ENCODE measurements around the gene NKIRAS2.

NKIRAS2 gene

GRCh38 chr17:42053731-42054500 lies 34.0 kb downstream of the NKIRAS2 start:
- Histone ChIP-seq H3K27me3 (replicated peaks; ENCODE audit: control insufficient read depth, insufficient read depth, low read length, poor library complexity, severe bottlenecking) (peaks cover 22% of the 10 kb centered on the region), H3K4me3 (ENCODE audit: insufficient read depth, low read depth, low read length, poor library complexity, severe bottlenecking) (no peak overlapping the region), H3K36me3 (ENCODE audit: control insufficient read depth, insufficient read depth, low read length) (no peaks in the 10 kb centered on the region), H3K4me1 (ENCODE audit: control insufficient read depth, insufficient read depth, low read length, poor library complexity, severe bottlenecking) (peaks cover 4% of the 10 kb centered on the region), H3K9me3 (ENCODE audit: control insufficient read depth, low read length) (no peaks in the 10 kb centered on the region), H3K27ac (ENCODE audit: insufficient read depth, low read length, poor library complexity, severe bottlenecking) (no peak overlapping the region)
- DNase-seq = no peak

- no peaks in the 10 kb centered on the region for H3K36me3 ChIP-seq (ENCODE audit: control insufficient read depth, insufficient read depth, low read length)
- DNase-seq = no peak
- peaks cover 22% of the 10 kb centered on the region for H3K27me3 ChIP-seq (replicated peaks; ENCODE audit: control insufficient read depth, insufficient read depth, low read length, poor library complexity, severe bottlenecking)
Observed at GRCh38 chr17:42055027-42055426, 35.1 kb downstream of the NKIRAS2 start.

GRCh38 chr17:42055496-42055895 lies 35.6 kb downstream of the NKIRAS2 start:
- H3K9me3 ChIP-seq (ENCODE audit: control insufficient read depth, low read length) = no peaks in the 10 kb centered on the region
- no peaks in the 10 kb centered on the region for H3K36me3 ChIP-seq (ENCODE audit: control insufficient read depth, insufficient read depth, low read length)
- H3K27ac ChIP-seq (ENCODE audit: insufficient read depth, low read length, poor library complexity, severe bottlenecking) = no peak overlapping the region
- no peak for DNase-seq
- no peaks in the 10 kb centered on the region for H3K4me1 ChIP-seq (ENCODE audit: control insufficient read depth, insufficient read depth, low read length, poor library complexity, severe bottlenecking)
- H3K27me3 ChIP-seq (replicated peaks; ENCODE audit: control insufficient read depth, insufficient read depth, low read length, poor library complexity, severe bottlenecking) = peaks cover 22% of the 10 kb centered on the region
- H3K4me3 ChIP-seq (ENCODE audit: insufficient read depth, low read depth, low read length, poor library complexity, severe bottlenecking) = no peak overlapping the region

More at GRCh38 chr17:42055027-42055426, 35.1 kb downstream of the NKIRAS2 start:
- Histone ChIP-seq H3K9me3 (ENCODE audit: control insufficient read depth, low read length) (no peaks in the 10 kb centered on the region), H3K4me3 (ENCODE audit: insufficient read depth, low read depth, low read length, poor library complexity, severe bottlenecking) (no peak overlapping the region), H3K27ac (ENCODE audit: insufficient read depth, low read length, poor library complexity, severe bottlenecking) (no peak overlapping the region), H3K4me1 (ENCODE audit: control insufficient read depth, insufficient read depth, low read length, poor library complexity, severe bottlenecking) (peaks cover 1% of the 10 kb centered on the region)

GRCh38 chr17:42056635-42057034 lies 36.7 kb downstream of the NKIRAS2 start:
- Histone ChIP-seq H3K27me3 (replicated peaks; ENCODE audit: control insufficient read depth, insufficient read depth, low read length, poor library complexity, severe bottlenecking) (peaks cover 22% of the 10 kb centered on the region), H3K4me3 (ENCODE audit: insufficient read depth, low read depth, low read length, poor library complexity, severe bottlenecking) (no peak overlapping the region), H3K4me1 (ENCODE audit: control insufficient read depth, insufficient read depth, low read length, poor library complexity, severe bottlenecking) (no peaks in the 10 kb centered on the region), H3K9me3 (ENCODE audit: control insufficient read depth, low read length) (no peaks in the 10 kb centered on the region), H3K36me3 (ENCODE audit: control insufficient read depth, insufficient read depth, low read length) (no peaks in the 10 kb centered on the region), H3K27ac (ENCODE audit: insufficient read depth, low read length, poor library complexity, severe bottlenecking) (no peak overlapping the region)
- no peak for DNase-seq

GRCh38 chr17:42058063-42058462 lies 38.2 kb downstream of the NKIRAS2 start:
- no peak overlapping the region for H3K27ac ChIP-seq (ENCODE audit: insufficient read depth, low read length, poor library complexity, severe bottlenecking)
- no peak for DNase-seq
- H3K36me3 ChIP-seq (ENCODE audit: control insufficient read depth, insufficient read depth, low read length) = no peaks in the 10 kb centered on the region
- no peaks in the 10 kb centered on the region for H3K9me3 ChIP-seq (ENCODE audit: control insufficient read depth, low read length)
- no peaks in the 10 kb centered on the region for H3K4me1 ChIP-seq (ENCODE audit: control insufficient read depth, insufficient read depth, low read length, poor library complexity, severe bottlenecking)
- H3K27me3 ChIP-seq (replicated peaks; ENCODE audit: control insufficient read depth, insufficient read depth, low read length, poor library complexity, severe bottlenecking) = peaks cover 21% of the 10 kb centered on the region
- H3K4me3 ChIP-seq (ENCODE audit: insufficient read depth, low read depth, low read length, poor library complexity, severe bottlenecking) = no peak overlapping the region

- DNase-seq = no peak
- Histone ChIP-seq H3K27ac (ENCODE audit: insufficient read depth, low read length, poor library complexity, severe bottlenecking) (no peak overlapping the region), H3K27me3 (replicated peaks; ENCODE audit: control insufficient read depth, insufficient read depth, low read length, poor library complexity, severe bottlenecking) (peaks cover 14% of the 10 kb centered on the region), H3K36me3 (ENCODE audit: control insufficient read depth, insufficient read depth, low read length) (no peaks in the 10 kb centered on the region), H3K9me3 (ENCODE audit: control insufficient read depth, low read length) (no peaks in the 10 kb centered on the region), H3K4me3 (ENCODE audit: insufficient read depth, low read depth, low read length, poor library complexity, severe bottlenecking) (no peak overlapping the region), H3K4me1 (ENCODE audit: control insufficient read depth, insufficient read depth, low read length, poor library complexity, severe bottlenecking) (no peaks in the 10 kb centered on the region)
Observed at GRCh38 chr17:42059815-42060214, 39.9 kb downstream of the NKIRAS2 start.

GRCh38 chr17:42060231-42060630 lies 40.3 kb downstream of the NKIRAS2 start:
- Histone ChIP-seq H3K4me1 (ENCODE audit: control insufficient read depth, insufficient read depth, low read length, poor library complexity, severe bottlenecking) (no peaks in the 10 kb centered on the region), H3K27me3 (replicated peaks; ENCODE audit: control insufficient read depth, insufficient read depth, low read length, poor library complexity, severe bottlenecking) (peaks cover 14% of the 10 kb centered on the region), H3K27ac (ENCODE audit: insufficient read depth, low read length, poor library complexity, severe bottlenecking) (no peak overlapping the region), H3K36me3 (ENCODE audit: control insufficient read depth, insufficient read depth, low read length) (no peaks in the 10 kb centered on the region), H3K9me3 (ENCODE audit: control insufficient read depth, low read length) (no peaks in the 10 kb centered on the region), H3K4me3 (ENCODE audit: insufficient read depth, low read depth, low read length, poor library complexity, severe bottlenecking) (no peak overlapping the region)
- no peak for DNase-seq

- H3K9me3 ChIP-seq (ENCODE audit: control insufficient read depth, low read length) = no peaks in the 10 kb centered on the region
- H3K4me3 ChIP-seq (ENCODE audit: insufficient read depth, low read depth, low read length, poor library complexity, severe bottlenecking) = no peak overlapping the region
- no peaks in the 10 kb centered on the region for H3K36me3 ChIP-seq (ENCODE audit: control insufficient read depth, insufficient read depth, low read length)
Observed at GRCh38 chr17:42061646-42062487, 42.0 kb downstream of the NKIRAS2 start.

GRCh38 chr17:42062681-42063080 lies 42.8 kb downstream of the NKIRAS2 start:
- Histone ChIP-seq H3K4me3 (ENCODE audit: insufficient read depth, low read depth, low read length, poor library complexity, severe bottlenecking) (no peak overlapping the region), H3K4me1 (ENCODE audit: control insufficient read depth, insufficient read depth, low read length, poor library complexity, severe bottlenecking) (no peaks in the 10 kb centered on the region), H3K36me3 (ENCODE audit: control insufficient read depth, insufficient read depth, low read length) (no peaks in the 10 kb centered on the region), H3K27me3 (replicated peaks; ENCODE audit: control insufficient read depth, insufficient read depth, low read length, poor library complexity, severe bottlenecking) (no peaks in the 10 kb centered on the region), H3K9me3 (ENCODE audit: control insufficient read depth, low read length) (no peaks in the 10 kb centered on the region), H3K27ac (ENCODE audit: insufficient read depth, low read length, poor library complexity, severe bottlenecking) (no peak overlapping the region)
- DNase-seq = no peak

More at GRCh38 chr17:42061646-42062487, 42.0 kb downstream of the NKIRAS2 start:
- no peak overlapping the region for H3K27ac ChIP-seq (ENCODE audit: insufficient read depth, low read length, poor library complexity, severe bottlenecking)
- no peak for DNase-seq
- H3K27me3 ChIP-seq (replicated peaks; ENCODE audit: control insufficient read depth, insufficient read depth, low read length, poor library complexity, severe bottlenecking) = peaks cover 5% of the 10 kb centered on the region
- no peaks in the 10 kb centered on the region for H3K4me1 ChIP-seq (ENCODE audit: control insufficient read depth, insufficient read depth, low read length, poor library complexity, severe bottlenecking)

GRCh38 chr17:42065201-42065600 lies 45.3 kb downstream of the NKIRAS2 start:
- Histone ChIP-seq H3K9me3 (ENCODE audit: control insufficient read depth, low read length) (no peaks in the 10 kb centered on the region), H3K27me3 (replicated peaks; ENCODE audit: control insufficient read depth, insufficient read depth, low read length, poor library complexity, severe bottlenecking) (no peaks in the 10 kb centered on the region), H3K27ac (ENCODE audit: insufficient read depth, low read length, poor library complexity, severe bottlenecking) (no peak overlapping the region), H3K4me3 (ENCODE audit: insufficient read depth, low read depth, low read length, poor library complexity, severe bottlenecking) (no peak overlapping the region), H3K4me1 (ENCODE audit: control insufficient read depth, insufficient read depth, low read length, poor library complexity, severe bottlenecking) (no peaks in the 10 kb centered on the region), H3K36me3 (ENCODE audit: control insufficient read depth, insufficient read depth, low read length) (no peaks in the 10 kb centered on the region)
- no peak for DNase-seq

All from effector memory CD4-positive, alpha-beta T cell (primary cell).